ENCODE measurements around the gene CEBPA. TPM values are rescaled to one million over a fixed set of nuclear protein-coding genes. Genes with fewer than 3 reads are reported as not detected.
"Not testable (repeated sequence)": the region's sequence is repeated elsewhere in the genome, so short reads cannot be mapped to it uniquely, and the experiment has no call there.

CEBPA gene
- total RNA-seq, 8 experiments from 2014 or later: 0.46 to 4.9 (median 2.5) TPM

- peaks cover 13 to 22% of the 10 kb centered on the region in 2 donors for H3K4me1 ChIP-seq (replicated peaks in 1 of 2)
- peak overlapping the region; percentile 52 to 90 (median 63) for H3K4me3 ChIP-seq
- in situ Hi-C loops (cut with MboI; ENCODE audit: low pct_unique_long_range_greater_than_20kb in 2 of 9, low sequenced_read_pairs in 9 of 9, unreplicated experiment in 9 of 9): no loop called here
- peak overlapping the region; percentile 34 to 88 for H3K27ac ChIP-seq
- ATAC-seq (replicated peaks in 6 of 8): peak; percentile 55 to 68 (median 62)
- WGBS, 10 experiments: 0 to 3% (median 0%) methylated on average over 4 to 21 of the region's 92 CpGs; no CpG with 5 or more reads in 7 of the 10 experiments
Observed at GRCh38 chr19:33302974-33303790, 848 bp upstream of the CEBPA start.

GRCh38 chr19:33301900-33302174 is 497 bp downstream of the CEBPA start:
- Histone ChIP-seq H3K4me1 (replicated peaks in 1 of 2) (peaks cover 13 to 22% of the 10 kb centered on the region in 2 donors), H3K4me3 (peak overlapping the region; percentile 52 to 90 (median 63)), H3K27ac (peak overlapping the region in 1 of 2 donors; percentile 71)
- in situ Hi-C loops (cut with MboI; ENCODE audit: low pct_unique_long_range_greater_than_20kb in 2 of 9, low sequenced_read_pairs in 9 of 9, unreplicated experiment in 9 of 9): no loop called here
- 0% methylated on average over 1 to 5 of the region's 41 CpGs; no CpG with 5 or more reads in 8 of the 10 experiments for WGBS, 10 experiments
- ATAC-seq (replicated peaks in 6 of 8): no peak

GRCh38 chr19:33301144-33301899 is 1.0 kb downstream of the CEBPA start:
- WGBS, 10 experiments: no CpG with 5 or more reads among the region's 91 CpGs
- in situ Hi-C loops (cut with MboI; ENCODE audit: low pct_unique_long_range_greater_than_20kb in 2 of 9, low sequenced_read_pairs in 9 of 9, unreplicated experiment in 9 of 9): no loop called here
- no peak overlapping the region for H3K27ac ChIP-seq
- H3K4me1 ChIP-seq (replicated peaks in 1 of 2): peaks cover 13 to 22% of the 10 kb centered on the region in 2 donors
- no peak for ATAC-seq (replicated peaks in 6 of 8)
- peak overlapping the region; percentile 52 to 90 (median 63) for H3K4me3 ChIP-seq

GRCh38 chr19:33300894-33301143 is 1.5 kb downstream of the CEBPA start:
- H3K27ac ChIP-seq: no peak overlapping the region
- 0 to 6% (median 0%) methylated on average over 1 to 5 of the region's 7 CpGs; no CpG with 5 or more reads in 7 of the 10 experiments for WGBS, 10 experiments
- H3K4me3 ChIP-seq: peak overlapping the region; percentile 52 to 90 (median 63)
- ATAC-seq (replicated peaks in 6 of 8): no peak
- peaks cover 13 to 22% of the 10 kb centered on the region in 2 donors for H3K4me1 ChIP-seq (replicated peaks in 1 of 2)
- in situ Hi-C loops (cut with MboI; ENCODE audit: low pct_unique_long_range_greater_than_20kb in 2 of 9, low sequenced_read_pairs in 9 of 9, unreplicated experiment in 9 of 9): no loop called here

- Histone ChIP-seq H3K4me3 (peak overlapping the region; percentile 52 to 90 (median 63)), H3K4me1 (replicated peaks in 1 of 2) (peaks cover 13 to 22% of the 10 kb centered on the region in 2 donors), H3K27ac (no peak overlapping the region)
- no peak for ATAC-seq (replicated peaks in 6 of 8)
- in situ Hi-C loops (cut with MboI; ENCODE audit: low pct_unique_long_range_greater_than_20kb in 2 of 9, low sequenced_read_pairs in 9 of 9, unreplicated experiment in 9 of 9): no loop called here
- 60 to 100% (median 80%) methylated on average over 1 to 8 of the region's 25 CpGs; no CpG with 5 or more reads in 3 of the 10 experiments for WGBS, 10 experiments
Observed at GRCh38 chr19:33300009-33300893, 2.1 kb downstream of the CEBPA start.

GRCh38 chr19:33299051-33299688 is 3.2 kb downstream of the CEBPA start:
- ATAC-seq (replicated peaks in 6 of 8): no peak
- in situ Hi-C loops (cut with MboI; ENCODE audit: low pct_unique_long_range_greater_than_20kb in 2 of 9, low sequenced_read_pairs in 9 of 9, unreplicated experiment in 9 of 9): no loop called here
- H3K4me3 ChIP-seq: no peak overlapping the region
- H3K27ac ChIP-seq: no peak overlapping the region
- 58 to 92% (median 62%) methylated on average over 1 to 5 of the region's 8 CpGs; no CpG with 5 or more reads in 4 of the 10 experiments for WGBS, 10 experiments
- peaks cover 12 to 17% of the 10 kb centered on the region in 2 donors for H3K4me1 ChIP-seq (replicated peaks in 1 of 2)

- ATAC-seq (replicated peaks in 6 of 8): no peak
- WGBS, 10 experiments: 61 to 100% (median 87%) methylated on average over 1 to 8 of the region's 25 CpGs; no CpG with 5 or more reads in 5 of the 10 experiments
- Histone ChIP-seq H3K4me3 (no peak overlapping the region), H3K4me1 (replicated peaks in 1 of 2) (peaks cover 15 to 20% of the 10 kb centered on the region in 2 donors), H3K27ac (no peak overlapping the region)
- in situ Hi-C loops (cut with MboI; ENCODE audit: low pct_unique_long_range_greater_than_20kb in 2 of 9, low sequenced_read_pairs in 9 of 9, unreplicated experiment in 9 of 9): no loop called here
Observed at GRCh38 chr19:33298146-33298911, 4.0 kb downstream of the CEBPA start.

- Histone ChIP-seq H3K4me1 (replicated peaks in 1 of 2) (peaks cover 23 to 27% of the 10 kb centered on the region in 2 donors), H3K4me3 (no peak overlapping the region), H3K27ac (no peak overlapping the region)
- WGBS, 10 experiments: 80 to 100% (median 100%) methylated on average over 1 to 2 of the region's 11 CpGs; no CpG with 5 or more reads in 7 of the 10 experiments
- in situ Hi-C loops (cut with MboI; ENCODE audit: low pct_unique_long_range_greater_than_20kb in 2 of 9, low sequenced_read_pairs in 9 of 9, unreplicated experiment in 9 of 9): no loop called here
- no peak for ATAC-seq (replicated peaks in 6 of 8)
Observed at GRCh38 chr19:33297401-33298145, 4.8 kb downstream of the CEBPA start.

GRCh38 chr19:33296488-33296971 is 5.8 kb downstream of the CEBPA start:
- H3K4me1 ChIP-seq (replicated peaks in 1 of 2): peaks cover 23 to 29% of the 10 kb centered on the region in 2 donors
- no peak overlapping the region for H3K4me3 ChIP-seq
- ATAC-seq (replicated peaks in 6 of 8): no peak
- WGBS, 10 experiments: no CpG with 5 or more reads among the region's 14 CpGs
- in situ Hi-C loops (cut with MboI; ENCODE audit: low pct_unique_long_range_greater_than_20kb in 2 of 9, low sequenced_read_pairs in 9 of 9, unreplicated experiment in 9 of 9): no loop called here
- no peak overlapping the region for H3K27ac ChIP-seq

GRCh38 chr19:33295621-33296487 is 6.5 kb downstream of the CEBPA start:
- WGBS, 10 experiments: 40 to 100% (median 71%) methylated on average over 1 to 6 of the region's 12 CpGs; no CpG with 5 or more reads in 2 of the 10 experiments
- in situ Hi-C loops (cut with MboI; ENCODE audit: low pct_unique_long_range_greater_than_20kb in 2 of 9, low sequenced_read_pairs in 9 of 9, unreplicated experiment in 9 of 9): no loop called here
- ATAC-seq (replicated peaks in 6 of 8): no peak
- H3K27ac ChIP-seq: no peak overlapping the region
- H3K4me1 ChIP-seq (replicated peaks in 1 of 2): peaks cover 28 to 34% of the 10 kb centered on the region in 2 donors
- no peak overlapping the region for H3K4me3 ChIP-seq

GRCh38 chr19:33295046-33295445 is 7.3 kb downstream of the CEBPA start:
- in situ Hi-C loops (cut with MboI; ENCODE audit: low pct_unique_long_range_greater_than_20kb in 2 of 9, low sequenced_read_pairs in 9 of 9, unreplicated experiment in 9 of 9); H3K4me3 ChIP-seq; H3K27ac ChIP-seq; ATAC-seq (replicated peaks in 6 of 8): not testable (repeated sequence)
- peaks cover 23 to 31% of the 10 kb centered on the region in 2 donors for H3K4me1 ChIP-seq (replicated peaks in 1 of 2)
- WGBS, 10 experiments: 91 to 100% (median 96%) methylated on average over 1 to 7 of the region's 7 CpGs; no CpG with 5 or more reads in 1 of the 10 experiments

Measured in motor neuron (in vitro differentiated cells).